Thyroid gland (tissue), 4 donors: ENCODE measurements around the gene MS4A18. TPM values are rescaled to one million over a fixed set of nuclear protein-coding genes. Genes with fewer than 3 reads are reported as not detected.

Experiments used
- DNase-seq, 2 donors: peaks; one replicate each; pipeline ENCODE4 v3.0.0-alpha.2; 2019
- H3K27ac ChIP-seq, 3 donors: fragments of 200-600 bp; sonication (generic); 1 replicate in 2 of 3; 2 replicates in 1 of 3; pipeline ENCODE4 v1.5.1; 2016 to 2019; ENCODE audit warnings: mild to moderate bottlenecking in 1 of 3, moderate library complexity in 1 of 3
- H3K27me3 ChIP-seq: fragments of 200-600 bp; sonication (generic); one replicate; pipeline ENCODE4 v1.5.1; 2019
- H3K36me3 ChIP-seq, 2 donors: fragments of 200-600 bp; sonication (generic); one replicate each; pipeline ENCODE4 v1.5.1; 2016 to 2019
- H3K4me1 ChIP-seq, 2 donors: fragments of 200-600 bp; sonication (generic); one replicate each; pipeline ENCODE4 v1.5.1; 2017 to 2019
- H3K4me3 ChIP-seq, 3 donors: fragments of 200-600 bp; sonication (generic); replicated peaks in 1 of 3; 1 replicate in 2 of 3; 2 replicates in 1 of 3; pipeline ENCODE4 v1.5.1; 2016; ENCODE audit warnings: mild to moderate bottlenecking in 1 of 3
- H3K9me3 ChIP-seq: fragments of 200-600 bp; sonication (generic); one replicate; pipeline ENCODE4 v1.5.1; 2017
- CTCF ChIP-seq, 6 experiments: fragments of 200-600 bp in 3 of 6; fragments of 450-650 bp in 3 of 6; sonication (generic) in 3 of 6; IDR thresholded peaks; one replicate each; pipeline ENCODE4 v1.5.1; 2016 to 2019; ENCODE audit warnings: antibody characterized with exemption in 6 of 6, mild to moderate bottlenecking in 2 of 6, inconsistent platforms in 1 of 6, moderate library complexity in 1 of 6
- POLR2A ChIP-seq, 2 donors: fragments of 450-650 bp; IDR thresholded peaks; one replicate each; pipeline ENCODE4 v1.6.1; 2017; ENCODE audit warnings: antibody characterized with exemption in 2 of 2, mild to moderate bottlenecking in 2 of 2, moderate library complexity in 1 of 2
- WGBS, 2 donors: methylation state at CpG; one replicate each; pipeline ENCODE4 v1.1.5; 2017; 5-methylcytosine and 5-hydroxymethylcytosine counted together
- intact Hi-C: fragments of 100-400 bp; cut with DNase I; formaldehyde crosslinking; loops from one replicate; pipeline ENCODE4 v1.15.1; 2023
- total RNA-seq, 4 donors: library from RNA; depleted of rRNA; stranded (reverse); fragments of >200 nt; gene quantifications; one replicate each; pipeline ENCODE4 v1.2.3, GENCODE V29; 2016

Gene MS4A18
- total RNA-seq, 4 donors from 2014 or later: not detected

- intact Hi-C loops: no loop called here
- no peaks in the 10 kb centered on the region for H3K4me1 ChIP-seq
- H3K9me3 ChIP-seq: no peaks in the 10 kb centered on the region
- H3K27me3 ChIP-seq: no peaks in the 10 kb centered on the region
- H3K4me3 ChIP-seq: no peak overlapping the region
- H3K36me3 ChIP-seq: no peaks in the 10 kb centered on the region
- 94 to 96% methylated on average over 1 of the region's 1 CpG for WGBS, 2 donors
- TF ChIP-seq POLR2A (IDR thresholded peaks at IDR 0.05) (no peak), CTCF (IDR thresholded peaks at IDR 0.05) (no peak)
- DNase-seq: no peak
- no peak overlapping the region for H3K27ac ChIP-seq
Observed at GRCh38 chr11:60743058-60743457, 18.5 kb downstream of the MS4A18 start.

- intact Hi-C loops: no loop called here
- no peak for TF ChIP-seq POLR2A (IDR thresholded peaks at IDR 0.05)
- TF ChIP-seq CTCF (IDR thresholded peaks at IDR 0.05): no peak
- 88 to 93% methylated on average over 5 of the region's 5 CpGs for WGBS, 2 donors
Observed at GRCh38 chr11:60744114-60744513, 19.6 kb downstream of the MS4A18 start.

GRCh38 chr11:60747359-60747873 lies 22.9 kb downstream of the MS4A18 start:
- Histone ChIP-seq H3K4me3 (no peak overlapping the region), H3K9me3 (no peaks in the 10 kb centered on the region), H3K27me3 (no peaks in the 10 kb centered on the region), H3K36me3 (no peaks in the 10 kb centered on the region), H3K27ac (no peak overlapping the region), H3K4me1 (no peaks in the 10 kb centered on the region)
- intact Hi-C loops: no loop called here
- 93 to 94% methylated on average over 14 of the region's 14 CpGs for WGBS, 2 donors
- no peak for DNase-seq
- no peak for TF ChIP-seq CTCF (IDR thresholded peaks at IDR 0.05)
- TF ChIP-seq POLR2A (IDR thresholded peaks at IDR 0.05): no peak

More at GRCh38 chr11:60744114-60744513, 19.6 kb downstream of the MS4A18 start:
- Histone ChIP-seq H3K4me1 (no peaks in the 10 kb centered on the region), H3K4me3 (no peak overlapping the region), H3K27me3 (no peaks in the 10 kb centered on the region), H3K9me3 (no peaks in the 10 kb centered on the region), H3K27ac (no peak overlapping the region), H3K36me3 (no peaks in the 10 kb centered on the region)
- no peak for DNase-seq

- Histone ChIP-seq H3K9me3 (no peaks in the 10 kb centered on the region), H3K27me3 (no peaks in the 10 kb centered on the region), H3K4me1 (no peaks in the 10 kb centered on the region), H3K4me3 (no peak overlapping the region), H3K27ac (no peak overlapping the region), H3K36me3 (no peaks in the 10 kb centered on the region)
- 87 to 90% methylated on average over 17 of the region's 17 CpGs for WGBS, 2 donors
- TF ChIP-seq CTCF (IDR thresholded peaks at IDR 0.05): no peak
- TF ChIP-seq POLR2A (IDR thresholded peaks at IDR 0.05): no peak
- no peak for DNase-seq
- intact Hi-C loops: no loop called here
Observed at GRCh38 chr11:60748225-60748624, 23.7 kb downstream of the MS4A18 start.

- no peaks in the 10 kb centered on the region for H3K9me3 ChIP-seq
- intact Hi-C loops: no loop called here
- no peak for DNase-seq
- H3K27ac ChIP-seq: no peak overlapping the region
- H3K4me1 ChIP-seq: no peaks in the 10 kb centered on the region
- no peak for TF ChIP-seq POLR2A (IDR thresholded peaks at IDR 0.05)
- TF ChIP-seq CTCF (IDR thresholded peaks at IDR 0.05): no peak
- WGBS, 2 donors: 76 to 77% methylated on average over 8 of the region's 8 CpGs
- no peak overlapping the region for H3K4me3 ChIP-seq
- H3K36me3 ChIP-seq: no peaks in the 10 kb centered on the region
- no peaks in the 10 kb centered on the region for H3K27me3 ChIP-seq
Observed at GRCh38 chr11:60748821-60749220, 24.3 kb downstream of the MS4A18 start.
